Measurements from ENCODE around the gene IPO4. TPM values are rescaled to one million over a fixed set of nuclear protein-coding genes. Genes with fewer than 3 reads are reported as not detected.

The IPO4 gene
- total and polyA plus RNA-seq, 10 of the 15 experiments (the other 5 are each of a cell fraction or from before 2014, with no cell fraction given) = 7.8 to 139 (median 37.6) TPM

GRCh38 chr14:24219521-24219920 is 30.9 kb upstream of the IPO4 start:
- intact Hi-C loops (cut with micrococcal nuclease; ENCODE audit: unreplicated experiment) = loop anchor here (10.0 kb wide), 1 partner anchor 205 kb away; no protein-coding TSS in a partner anchor
- no peaks in the 10 kb centered on the region for H3K27me3 ChIP-seq (replicated peaks in 1 of 2; ENCODE audit: control insufficient read depth in 2 of 2, insufficient read depth in 2 of 2, low read length in 1 of 2)
- RAD21 ChIA-PET (ENCODE audit: unreplicated experiment) = interaction anchor here (0.7 kb wide), 1 partner anchor 81 kb away, joined by 3 read pairs; no protein-coding TSS in a partner anchor
- POLR2A ChIA-PET = interaction anchor here (1.1 kb wide), 1 partner anchor 20 kb away, joined by 11 read pairs; no protein-coding TSS in a partner anchor
- no peak overlapping the region for H3K9ac ChIP-seq (ENCODE audit: control insufficient read depth, insufficient read depth, low read length)
- FAIRE-seq (no peak), DNase-seq (ENCODE audit: low read depth, low spot score) (no peak), ATAC-seq (no peak)
- H2AFZ ChIP-seq (ENCODE audit: control insufficient read depth, low read depth, low read length) = no peak overlapping the region
- WGBS (ENCODE audit: insufficient coverage, insufficient replicate concordance, low lambda C conversion rate, missing lambda C conversion rate) = 49% methylated on average over 3 of the region's 3 CpGs
- no TSS peak for BruUV-seq (replicated peaks)
- H4K20me1 ChIP-seq (ENCODE audit: control insufficient read depth, insufficient read depth) = no peaks in the 10 kb centered on the region
- H3K79me2 ChIP-seq (ENCODE audit: control insufficient read depth, insufficient read depth, low read length) = peaks cover 8% of the 10 kb centered on the region
- no peak overlapping the region for H3K27ac ChIP-seq (ENCODE audit: control insufficient read depth, insufficient read depth)
- no peak overlapping the region for H3K4me3 ChIP-seq
- peaks cover 3% of the 10 kb centered on the region for H3K4me1 ChIP-seq (ENCODE audit: control insufficient read depth, insufficient read depth, low read length)
- CTCF ChIA-PET = interaction anchor here (1.5 to 3.4 kb wide), 4 partner anchors 8 to 88 kb away, joined by 5 to 24 read pairs (median 9); partner anchors contain the start of genes CIDEB and TINF2
- no peaks in the 10 kb centered on the region for H3K9me3 ChIP-seq (replicated peaks; ENCODE audit: control insufficient read depth, insufficient read depth, low read length)
- in situ Hi-C loops (cut with MboI) = no loop called here
- H3K36me3 ChIP-seq (ENCODE audit: control insufficient read depth in 2 of 2, insufficient read depth in 2 of 2, low read length in 1 of 2) = peaks cover 2 to 8% of the 10 kb centered on the region in 2 experiments; a peak in 3 of 4 replicates
- SMC1A ChIA-PET (ENCODE audit: uncharacterized antibody, unreplicated experiment) = interaction anchor here (0.9 to 2.0 kb wide), 4 partner anchors 13 to 77 kb away, joined by 3 to 12 read pairs (median 4); partner anchors contain the start of genes GMPR2 and NEDD8
- no peak overlapping the region for H3K4me2 ChIP-seq (ENCODE audit: control insufficient read depth, insufficient read depth)
- TF ChIP-seq ESRRA (IDR thresholded peaks at IDR 0.05; ENCODE audit: low read length) = no peak
- no peak for TF ChIP-seq ZZZ3 (IDR thresholded peaks at IDR 0.05; ENCODE audit: control insufficient read depth, insufficient read length, low read depth)
- TF ChIP-seq MTA3 (IDR thresholded peaks at IDR 0.05; ENCODE audit: borderline replicate concordance, low read length) = no peak
- TF ChIP-seq NBN (IDR thresholded peaks at IDR 0.05) = no peak
- TF ChIP-seq NFIC (IDR thresholded peaks at IDR 0.05; ENCODE audit: low read depth, low read length) = no peak
- TF ChIP-seq BCLAF1 (IDR thresholded peaks at IDR 0.05) = no peak

Measured in GM12878 (cell line).